HG03442 (cell line): ENCODE data around the gene GHRH.

ENCODE experiments used
- ATAC-seq: cut with Tn5 transposase; IDR thresholded peaks from one replicate; pipeline ENCODE4 v1.9.1; 2021; ENCODE audit warnings: mild to moderate bottlenecking, moderate library complexity; ENCODE audit not compliant: unreplicated experiment

The GHRH gene

DNA sequence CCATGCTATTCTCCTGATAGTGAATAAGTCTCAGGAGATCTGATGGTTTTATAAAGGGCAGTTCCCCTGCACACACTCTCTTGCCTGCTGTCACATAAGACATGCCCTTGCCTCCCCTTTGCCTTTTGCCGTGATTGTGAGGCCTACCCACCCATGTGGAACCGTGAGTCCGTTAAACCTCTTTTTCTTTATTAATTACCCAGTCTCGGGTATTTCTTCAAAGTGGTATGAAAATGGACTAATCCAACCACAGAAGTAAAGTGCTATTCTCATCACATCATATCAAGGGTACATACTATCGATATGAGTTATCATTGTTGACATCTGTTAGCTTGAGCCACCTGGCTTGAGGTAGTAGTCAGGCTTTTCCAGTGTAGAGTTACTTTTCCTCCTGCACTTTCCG lies 30.1 kb upstream of the GHRH start:
- ATAC-seq = no peak

- ATAC-seq = no peak
These were observed 28.7 kb upstream of the GHRH start for GRCh38 chr20:37290158-37290810.

DNA sequence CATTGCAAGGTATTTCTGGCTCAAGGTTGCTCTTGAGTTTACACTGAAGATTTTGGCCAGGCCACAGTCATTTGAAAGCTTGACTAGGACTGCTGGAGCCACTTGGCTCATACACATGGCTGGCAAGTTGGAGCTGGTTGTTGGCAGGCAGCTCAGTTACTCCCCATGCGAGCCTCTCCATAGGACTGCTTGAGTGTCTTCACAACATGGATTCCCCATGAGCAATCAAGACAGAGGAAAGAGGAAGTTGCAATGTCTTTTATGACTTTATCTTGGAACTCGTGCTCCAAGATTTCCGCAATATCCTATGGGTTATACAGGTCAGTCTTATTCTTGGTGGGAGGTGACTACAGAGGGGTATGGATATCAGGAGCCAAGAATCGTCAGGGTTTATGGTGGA lies 26.5 kb upstream of the GHRH start:
- ATAC-seq = no peak

GRCh38 chr20:37285664-37286374 lies 24.2 kb upstream of the GHRH start:
- ATAC-seq = no peak

GRCh38 chr20:37284691-37285161 lies 23.1 kb upstream of the GHRH start:
- ATAC-seq = no peak

GRCh38 chr20:37283530-37284195 lies 22.0 kb upstream of the GHRH start:
- no peak for ATAC-seq

- no peak for ATAC-seq
These were observed 20.9 kb upstream of the GHRH start for GRCh38 chr20:37282556-37282955.

DNA sequence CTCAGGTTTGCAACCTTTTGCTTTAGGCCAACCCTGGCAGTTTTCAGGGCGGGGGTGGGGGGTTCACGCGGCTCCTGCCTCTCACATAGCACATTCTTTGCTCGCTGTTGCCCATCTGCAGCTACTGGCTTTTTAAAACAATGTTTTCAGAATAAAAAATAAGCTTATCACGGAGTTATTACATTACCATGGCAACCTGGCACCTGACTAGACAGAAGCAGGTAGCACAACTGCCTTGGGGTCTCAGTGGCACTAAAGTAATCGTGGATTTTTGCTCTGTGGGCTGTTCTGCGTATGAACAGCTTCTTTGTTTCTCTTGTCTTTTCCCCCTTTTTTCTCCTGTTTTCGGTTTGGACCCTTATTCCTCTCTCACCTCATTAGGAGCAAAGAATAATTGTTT lies 18.8 kb upstream of the GHRH start:
- ATAC-seq = no peak

- no peak for ATAC-seq
These were observed 18.2 kb upstream of the GHRH start for GRCh38 chr20:37279820-37280219.

DNA sequence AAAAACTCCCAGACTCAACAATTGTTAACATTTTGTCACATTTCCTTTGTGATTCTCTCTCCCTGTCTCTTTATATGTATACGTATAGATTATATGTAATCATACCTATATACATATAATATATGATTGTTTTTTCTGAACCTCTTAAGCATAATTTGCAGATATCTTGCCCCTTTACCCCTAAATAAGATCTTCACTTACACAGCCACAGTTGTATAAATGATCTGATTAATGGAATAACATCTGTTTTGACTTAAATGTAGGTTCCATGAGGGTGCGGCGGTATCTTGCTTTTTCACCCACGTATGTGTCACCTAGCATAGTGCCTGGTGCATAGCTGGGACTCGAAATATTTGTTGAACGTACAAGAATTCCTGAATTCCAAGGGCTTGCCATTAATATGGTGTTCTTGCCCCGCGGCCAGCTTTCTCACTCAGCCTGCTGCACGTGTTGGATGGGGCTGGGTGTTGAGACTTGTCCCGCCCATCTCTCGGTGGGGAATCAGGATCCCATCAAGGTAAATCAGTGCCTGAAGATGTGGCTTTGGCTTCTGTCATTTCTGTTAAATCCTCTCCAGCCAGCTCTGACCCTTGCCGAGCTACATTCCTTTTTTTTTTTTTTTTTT lies 17.5 kb upstream of the GHRH start:
- ATAC-seq = no peak

GRCh38 chr20:37277253-37277593 lies 15.6 kb upstream of the GHRH start:
- no peak for ATAC-seq

GRCh38 chr20:37276494-37277252 lies 15.1 kb upstream of the GHRH start:
- no peak for ATAC-seq

- no peak for ATAC-seq
These were observed 13.4 kb upstream of the GHRH start for GRCh38 chr20:37274851-37275524.

- no peak for ATAC-seq
These were observed 12.4 kb upstream of the GHRH start for GRCh38 chr20:37273988-37274387.

DNA sequence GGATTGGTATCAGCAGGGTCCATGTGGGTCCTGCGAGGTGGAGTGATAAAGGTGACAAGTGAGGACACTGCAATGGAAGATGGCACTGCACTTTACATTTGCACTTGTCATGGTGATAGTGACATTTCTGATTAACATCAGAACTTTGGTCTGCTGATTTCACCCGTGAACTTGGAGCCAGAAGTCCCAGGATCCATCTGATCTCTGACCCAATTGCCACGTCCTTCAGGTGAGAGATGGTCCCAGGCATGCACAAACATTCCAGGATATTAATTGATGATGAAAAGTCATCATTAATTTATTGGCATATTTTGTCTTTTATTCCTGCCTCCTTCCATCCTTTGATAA lies 9.8 kb upstream of the GHRH start:
- ATAC-seq = no peak

- ATAC-seq = peak; percentile 52
These were observed 9.2 kb upstream of the GHRH start for GRCh38 chr20:37270576-37271420.

GRCh38 chr20:37267667-37268313 lies 6.2 kb upstream of the GHRH start:
- ATAC-seq = no peak

GRCh38 chr20:37266940-37267666 lies 5.5 kb upstream of the GHRH start:
- ATAC-seq = no peak
